Endothelial cell (in vitro differentiated cells): Measurements from ENCODE around the gene APBA2. TPM values are rescaled to one million over a fixed set of nuclear protein-coding genes. Genes with fewer than 3 reads are reported as not detected.

ENCODE experiments used
- DNase-seq: peaks from one replicate; pipeline ENCODE4 v3.0.0; 2021; ENCODE audit warnings: low spot score
- H3K27ac Mint-ChIP-seq: one replicate; pipeline ENCODE4 v1.8.0; 2021; ENCODE audit warnings: mixed read lengths, inconsistent platforms; ENCODE audit not compliant: unreplicated experiment
- H3K27me3 Mint-ChIP-seq: one replicate; pipeline ENCODE4 v1.8.0; 2021; ENCODE audit warnings: mild to moderate bottlenecking, moderate library complexity, mixed read lengths, inconsistent platforms; ENCODE audit not compliant: unreplicated experiment
- H3K36me3 Mint-ChIP-seq: one replicate; pipeline ENCODE4 v1.8.0; 2021; ENCODE audit warnings: mild to moderate bottlenecking, low read depth, mixed read lengths, inconsistent platforms; ENCODE audit not compliant: unreplicated experiment
- H3K4me1 Mint-ChIP-seq: one replicate; pipeline ENCODE4 v1.8.0; 2021; ENCODE audit warnings: mild to moderate bottlenecking, mixed read lengths, inconsistent platforms; ENCODE audit not compliant: unreplicated experiment
- H3K4me3 Mint-ChIP-seq: one replicate; pipeline ENCODE4 v1.8.0; 2021; ENCODE audit warnings: mild to moderate bottlenecking, mixed read lengths, inconsistent platforms; ENCODE audit not compliant: unreplicated experiment
- H3K9me3 Mint-ChIP-seq: one replicate; pipeline ENCODE4 v1.8.0; 2021; ENCODE audit warnings: mixed read lengths, inconsistent platforms; ENCODE audit not compliant: unreplicated experiment
- CTCF ChIP-seq: fragments of 200-600 bp; sonication (generic); IDR thresholded peaks from one replicate; pipeline ENCODE4 v1.5.0; 2021; ENCODE audit warnings: antibody characterized with exemption; ENCODE audit not compliant: unreplicated experiment
- total RNA-seq: library from RNA; stranded (reverse); fragmentation: NEBNext Ultra II Directional; extraction: Animal tissue kit (Norgen Biotek cat#: 25700); gene quantifications from one replicate; pipeline ENCODE4 v1.2.1, GENCODE V29; 2021; ENCODE audit not compliant: unreplicated experiment

The APBA2 gene
- total RNA-seq, 1 donor from 2014 or later: 33.1 TPM

- Mint-ChIP-seq H3K36me3 (peaks cover 6% of the 10 kb centered on the region), H3K27ac (no peak overlapping the region), H3K4me1 (peaks cover 31% of the 10 kb centered on the region), H3K9me3 (no peaks in the 10 kb centered on the region), H3K4me3 (no peak overlapping the region), H3K27me3 (peaks cover 6% of the 10 kb centered on the region)
- no peak for DNase-seq
- TF ChIP-seq CTCF: no peak
Observed at GRCh38 chr15:29141308-29142128, 255.7 kb downstream of the APBA2 start.

- no peak for DNase-seq
- Mint-ChIP-seq H3K27ac (no peak overlapping the region), H3K9me3 (no peaks in the 10 kb centered on the region), H3K4me3 (no peak overlapping the region), H3K27me3 (peaks cover 4% of the 10 kb centered on the region), H3K36me3 (peaks cover 3% of the 10 kb centered on the region), H3K4me1 (peaks cover 31% of the 10 kb centered on the region)
- no peak for TF ChIP-seq CTCF
Observed at GRCh38 chr15:29142129-29142747, 256.5 kb downstream of the APBA2 start.

GRCh38 chr15:29143293-29143692, 257.5 kb downstream of the APBA2 start:
- Mint-ChIP-seq H3K36me3 (peaks cover 3% of the 10 kb centered on the region), H3K4me3 (no peak overlapping the region), H3K27me3 (peaks cover 2% of the 10 kb centered on the region), H3K27ac (peak overlapping the region; percentile 21), H3K4me1 (peaks cover 31% of the 10 kb centered on the region), H3K9me3 (no peaks in the 10 kb centered on the region)
- TF ChIP-seq CTCF: no peak
- no peak for DNase-seq

GRCh38 chr15:29143909-29144635, 258.3 kb downstream of the APBA2 start:
- DNase-seq: no peak
- H3K36me3 Mint-ChIP-seq: peaks cover 3% of the 10 kb centered on the region
- no peak overlapping the region for H3K4me3 Mint-ChIP-seq

More at GRCh38 chr15:29143909-29144635, 258.3 kb downstream of the APBA2 start:
- H3K9me3 Mint-ChIP-seq: no peaks in the 10 kb centered on the region
- TF ChIP-seq CTCF: no peak
- H3K27ac Mint-ChIP-seq: peak overlapping the region; percentile 21
- H3K4me1 Mint-ChIP-seq: peaks cover 26% of the 10 kb centered on the region
- H3K27me3 Mint-ChIP-seq: no peaks in the 10 kb centered on the region
